H1 (cell line): ENCODE results near the gene CDKN2B-AS1. TPM values are rescaled to one million over a fixed set of nuclear protein-coding genes. Genes with fewer than 3 reads are reported as not detected.

Source experiments
- CEBPB ChIP-seq: IDR thresholded peaks from 2 replicates; pipeline ENCODE4 v1.6.1; 2012; ENCODE audit warnings: low read depth, low read length
- CHD1 ChIP-seq: IDR thresholded peaks from 2 replicates; pipeline ENCODE4 v1.6.1; 2012; ENCODE audit warnings: low read depth, low read length, improper control_type of control experiment
- CHD7 ChIP-seq: fragments of 300-600 bp; sonication (generic); IDR thresholded peaks from 2 replicates; pipeline ENCODE4 v1.7.1; 2012; ENCODE audit warnings: low read length, moderate library complexity, mild to moderate bottlenecking, inconsistent platforms; ENCODE audit not compliant: insufficient replicate concordance
- JUND ChIP-seq: IDR thresholded peaks from 2 replicates; pipeline ENCODE4 v1.6.1; 2011; ENCODE audit warnings: mild to moderate bottlenecking, improper control_type of control experiment, low read length
- KDM1A ChIP-seq: fragments of 200-600, 300-600 bp; sonication (generic); IDR thresholded peaks from 2 replicates; pipeline ENCODE4 v1.7.1; 2016; ENCODE audit warnings: mild to moderate bottlenecking, low read length, borderline replicate concordance
- POLR2A ChIP-seq, 2 experiments: IDR thresholded peaks; 1 replicate in 1 of 2; 2 replicates in 1 of 2; pipeline ENCODE4 v1.6.1; 2011; ENCODE audit warnings: low read depth in 2 of 2, low read length in 2 of 2, mild to moderate bottlenecking in 2 of 2; ENCODE audit errors: control extremely low read depth in 1 of 2
- POLR2AphosphoS5 ChIP-seq: IDR thresholded peaks from 2 replicates; pipeline ENCODE4 v1.6.1; 2011; ENCODE audit warnings: low read depth, low read length
- RXRA ChIP-seq: IDR thresholded peaks from 2 replicates; pipeline ENCODE4 v1.6.1; 2011; ENCODE audit warnings: low read depth, mild to moderate bottlenecking, low read length, moderate library complexity; ENCODE audit not compliant: insufficient read depth
- SP2 ChIP-seq: IDR thresholded peaks from 2 replicates; pipeline ENCODE4 v1.6.1; 2012; ENCODE audit warnings: mild to moderate bottlenecking, low read length, inconsistent platforms
- TAF1 ChIP-seq: IDR thresholded peaks from 2 replicates; pipeline ENCODE4 v1.6.1; 2011; ENCODE audit warnings: mild to moderate bottlenecking, low read depth, low read length
- TCF12 ChIP-seq: IDR thresholded peaks from 2 replicates; pipeline ENCODE4 v1.6.1; 2011; ENCODE audit warnings: low read depth, mild to moderate bottlenecking, low read length
- polyA plus RNA-seq, 7 experiments: library from polyadenylated mRNA; depleted of rRNA in 3 of 7; stranded (reverse) in 5 of 7; unstranded in 2 of 7; fragments of >200 nt in 5 of 7; fragments of 200-250 nt in 2 of 7; gene quantifications; 1 replicate in 5 of 7; 2 replicates in 1 of 7; 4 replicates in 1 of 7; pipeline versions ENCODE4 v1.2.1 to v1.2.3, GENCODE V29; 2011 to 2013; ENCODE audit warnings: missing spikeins in 2 of 7, mixed read lengths in 2 of 7
- total RNA-seq: library from RNA; stranded (reverse); fragmentation: NEBNext Ultra II Directional; extraction: Animal tissue kit (Norgen Biotek cat#: 25700); gene quantifications from 2 replicates; pipeline ENCODE4 v1.2.1, GENCODE V29; 2021

Gene CDKN2B-AS1
- total and polyA plus RNA-seq, 2 of the 8 experiments (the other 6 are each of a cell fraction or from before 2014, with no cell fraction given) = not detected

- no peak for TF ChIP-seq CHD7
- no peak for TF ChIP-seq TCF12
- TF ChIP-seq RXRA = no peak
- no peak for TF ChIP-seq KDM1A
- no peak for TF ChIP-seq CEBPB
- no peak for TF ChIP-seq CHD1
- no peak for TF ChIP-seq TAF1
- no peak for TF ChIP-seq POLR2AphosphoS5
- TF ChIP-seq JUND = no peak
- TF ChIP-seq POLR2A (IDR thresholded peaks at IDR 0.05; ENCODE audit: control extremely low read depth in 1 of 2, low read depth in 2 of 2, low read length in 2 of 2) = no peak
- no peak for TF ChIP-seq SP2
Observed at GRCh38 chr9:22108581-22109370, 114.2 kb downstream of the CDKN2B-AS1 start (continued).
